Activated T-cell treated with anti-CD3 and anti-CD28 coated beads, Interleukin-2, amount 50 U/mL, for 72 hours (primary cell): ENCODE measurements around the gene ST7. TPM values are rescaled to one million over a fixed set of nuclear protein-coding genes. Genes with fewer than 3 reads are reported as not detected.

Experiments used
- ATAC-seq, 2 donors: fragments of 150-1000 bp; cut with Tn5 transposase; replicated peaks in 1 of 2; 2 replicates each; pipeline ENCODE4 v1.10.0; 2021; ENCODE audit warnings: moderate library complexity in 2 of 2, mild to moderate bottlenecking in 1 of 2
- DNase-seq, 2 donors: peaks; one replicate each; pipeline ENCODE4 v3.0.0; 2021 to 2022; ENCODE audit warnings: mixed read lengths in 1 of 2
- H3K27ac Mint-ChIP-seq: one replicate; pipeline ENCODE4 v1.8.0; 2022; ENCODE audit warnings: mild to moderate bottlenecking, moderate library complexity, mixed read lengths
- H3K27me3 Mint-ChIP-seq: one replicate; pipeline ENCODE4 v1.8.0; 2022; ENCODE audit warnings: low read depth, mixed read lengths
- H3K36me3 Mint-ChIP-seq, 2 donors: one replicate each; pipeline ENCODE4 v1.8.0; 2022; ENCODE audit warnings: mixed read lengths in 2 of 2, mild to moderate bottlenecking in 1 of 2; ENCODE audit not compliant: insufficient read depth in 2 of 2
- H3K4me1 Mint-ChIP-seq: one replicate; pipeline ENCODE4 v1.8.0; 2022; ENCODE audit warnings: low read depth, mixed read lengths
- H3K4me3 Mint-ChIP-seq, 2 donors: one replicate each; pipeline ENCODE4 v1.8.0; 2022; ENCODE audit warnings: mild to moderate bottlenecking in 2 of 2, mixed read lengths in 2 of 2, moderate library complexity in 2 of 2
- H3K9me3 Mint-ChIP-seq, 2 donors: one replicate each; pipeline ENCODE4 v1.8.0; 2022; ENCODE audit warnings: mixed read lengths in 2 of 2
- total RNA-seq, 2 donors: library from RNA; stranded (reverse); gene quantifications; one replicate each; pipeline ENCODE4 v1.2.3, GENCODE V29; 2022

The ST7 gene
- total RNA-seq, 2 donors from 2014 or later, result 6.2 to 7.2 TPM

GRCh38 chr7:117153016-117153545, 199.8 kb downstream of the ST7 start:
- Mint-ChIP-seq H3K36me3 (no peaks in the 10 kb centered on the region), H3K27ac (no peak overlapping the region), H3K27me3 (no peaks in the 10 kb centered on the region), H3K4me3 (no peak overlapping the region), H3K9me3 (no peaks in the 10 kb centered on the region), H3K4me1 (no peaks in the 10 kb centered on the region)
- DNase-seq (no peak), ATAC-seq (no peak)

GRCh38 chr7:117154721-117155120, 201.4 kb downstream of the ST7 start:
- Mint-ChIP-seq H3K4me3 (no peak overlapping the region), H3K9me3 (no peaks in the 10 kb centered on the region), H3K27ac (no peak overlapping the region)

GRCh38 chr7:117155694-117156093, 202.4 kb downstream of the ST7 start:
- Mint-ChIP-seq H3K4me1 (no peaks in the 10 kb centered on the region), H3K36me3 (no peaks in the 10 kb centered on the region), H3K9me3 (no peaks in the 10 kb centered on the region), H3K27ac (no peak overlapping the region), H3K27me3 (no peaks in the 10 kb centered on the region), H3K4me3 (no peak overlapping the region)
- ATAC-seq, result no peak
- DNase-seq, result no peak

More at GRCh38 chr7:117154721-117155120, 201.4 kb downstream of the ST7 start:
- DNase-seq (no peak), ATAC-seq (no peak)
- Mint-ChIP-seq H3K27me3 (no peaks in the 10 kb centered on the region), H3K36me3 (no peaks in the 10 kb centered on the region), H3K4me1 (no peaks in the 10 kb centered on the region)

GRCh38 chr7:117157241-117158209, 204.2 kb downstream of the ST7 start:
- no peaks in the 10 kb centered on the region for H3K36me3 Mint-ChIP-seq
- DNase-seq (no peak), ATAC-seq (no peak)
- H3K9me3 Mint-ChIP-seq, result no peaks in the 10 kb centered on the region
- no peaks in the 10 kb centered on the region for H3K4me1 Mint-ChIP-seq
- no peak overlapping the region for H3K27ac Mint-ChIP-seq
- no peak overlapping the region for H3K4me3 Mint-ChIP-seq
- H3K27me3 Mint-ChIP-seq, result no peaks in the 10 kb centered on the region

- DNase-seq (no peak), ATAC-seq (no peak)
- Mint-ChIP-seq H3K4me1 (no peaks in the 10 kb centered on the region), H3K27me3 (no peaks in the 10 kb centered on the region), H3K27ac (no peak overlapping the region), H3K36me3 (no peaks in the 10 kb centered on the region), H3K9me3 (no peaks in the 10 kb centered on the region), H3K4me3 (no peak overlapping the region)
Measured at GRCh38 chr7:117158941-117159697, 205.8 kb downstream of the ST7 start.

GRCh38 chr7:117163101-117163500, 209.8 kb downstream of the ST7 start:
- no peaks in the 10 kb centered on the region for H3K4me1 Mint-ChIP-seq
- H3K27me3 Mint-ChIP-seq, result no peaks in the 10 kb centered on the region
- H3K4me3 Mint-ChIP-seq, result no peak overlapping the region
- H3K36me3 Mint-ChIP-seq, result no peaks in the 10 kb centered on the region
- no peak overlapping the region for H3K27ac Mint-ChIP-seq
- no peaks in the 10 kb centered on the region for H3K9me3 Mint-ChIP-seq
- ATAC-seq (no peak), DNase-seq (no peak)

- no peaks in the 10 kb centered on the region for H3K9me3 Mint-ChIP-seq
- ATAC-seq (no peak), DNase-seq (no peak)
- H3K4me1 Mint-ChIP-seq, result no peaks in the 10 kb centered on the region
- H3K4me3 Mint-ChIP-seq, result no peak overlapping the region
- no peaks in the 10 kb centered on the region for H3K36me3 Mint-ChIP-seq
- no peaks in the 10 kb centered on the region for H3K27me3 Mint-ChIP-seq
- H3K27ac Mint-ChIP-seq, result no peak overlapping the region
Measured at GRCh38 chr7:117164620-117165019, 211.3 kb downstream of the ST7 start.

- Mint-ChIP-seq H3K4me3 (no peak overlapping the region), H3K4me1 (no peaks in the 10 kb centered on the region), H3K27me3 (no peaks in the 10 kb centered on the region), H3K36me3 (no peaks in the 10 kb centered on the region), H3K27ac (no peak overlapping the region), H3K9me3 (no peaks in the 10 kb centered on the region)
- DNase-seq (no peak), ATAC-seq (no peak)
Measured at GRCh38 chr7:117165656-117166055, 212.4 kb downstream of the ST7 start.

GRCh38 chr7:117169907-117170306, 216.6 kb downstream of the ST7 start:
- H3K4me3 Mint-ChIP-seq, result no peak overlapping the region

GRCh38 chr7:117171106-117171505, 217.8 kb downstream of the ST7 start:
- Mint-ChIP-seq H3K36me3 (no peaks in the 10 kb centered on the region), H3K9me3 (no peaks in the 10 kb centered on the region), H3K27me3 (no peaks in the 10 kb centered on the region), H3K4me1 (no peaks in the 10 kb centered on the region), H3K4me3 (no peak overlapping the region), H3K27ac (no peak overlapping the region)
- ATAC-seq (no peak), DNase-seq (no peak)

More at GRCh38 chr7:117169907-117170306, 216.6 kb downstream of the ST7 start:
- H3K9me3 Mint-ChIP-seq, result no peaks in the 10 kb centered on the region
- no peaks in the 10 kb centered on the region for H3K4me1 Mint-ChIP-seq
- no peaks in the 10 kb centered on the region for H3K36me3 Mint-ChIP-seq
- H3K27ac Mint-ChIP-seq, result no peak overlapping the region
- ATAC-seq (no peak), DNase-seq (no peak)
- no peaks in the 10 kb centered on the region for H3K27me3 Mint-ChIP-seq

GRCh38 chr7:117172283-117172682, 219.0 kb downstream of the ST7 start:
- H3K9me3 Mint-ChIP-seq, result no peaks in the 10 kb centered on the region

GRCh38 chr7:117173035-117173770, 219.9 kb downstream of the ST7 start:
- H3K27me3 Mint-ChIP-seq, result no peaks in the 10 kb centered on the region
- no peaks in the 10 kb centered on the region for H3K4me1 Mint-ChIP-seq
- no peaks in the 10 kb centered on the region for H3K9me3 Mint-ChIP-seq
- no peaks in the 10 kb centered on the region for H3K36me3 Mint-ChIP-seq
- no peak overlapping the region for H3K27ac Mint-ChIP-seq
- DNase-seq (no peak), ATAC-seq (no peak)
- H3K4me3 Mint-ChIP-seq, result no peak overlapping the region

More at GRCh38 chr7:117172283-117172682, 219.0 kb downstream of the ST7 start:
- DNase-seq (no peak), ATAC-seq (no peak)
- Mint-ChIP-seq H3K27me3 (no peaks in the 10 kb centered on the region), H3K27ac (no peak overlapping the region), H3K36me3 (no peaks in the 10 kb centered on the region), H3K4me3 (no peak overlapping the region), H3K4me1 (no peaks in the 10 kb centered on the region)
